ENCODE data around the gene MEPCE. TPM values are rescaled to one million over a fixed set of nuclear protein-coding genes. Genes with fewer than 3 reads are reported as not detected.

The MEPCE gene
- total RNA-seq, 1 experiment from 2014 or later: 70.3 TPM

- H3K27ac ChIP-seq: no peak overlapping the region
- no TSS peak for BruUV-seq (replicated peaks)
- intact Hi-C loops (cut with micrococcal nuclease; ENCODE audit: unreplicated experiment): no loop called here
These were observed 4.1 kb downstream of the MEPCE start for GRCh38 chr7:100433592-100434296.

GRCh38 chr7:100434297-100435144, 4.9 kb downstream of the MEPCE start:
- H3K4me1 ChIP-seq (replicated peaks; ENCODE audit: insufficient read depth): peaks cover 40% of the 10 kb centered on the region
- intact Hi-C loops (cut with micrococcal nuclease; ENCODE audit: unreplicated experiment): no loop called here
- H3K4me3 ChIP-seq: peak overlapping the region; percentile 87
- H3K79me2 ChIP-seq (ENCODE audit: low read depth): peaks cover 61% of the 10 kb centered on the region
- BruUV-seq (replicated peaks): no TSS peak
- TF ChIP-seq EZH2 (IDR thresholded peaks at IDR 0.05; ENCODE audit: low read depth): no peak
- no peak for TF ChIP-seq CTCF (conservative IDR thresholded peaks at IDR 0.05)
- no peaks in the 10 kb centered on the region for H3K9me2 ChIP-seq (ENCODE audit: insufficient read depth)
- peaks cover 59% of the 10 kb centered on the region for H3F3A ChIP-seq (ENCODE audit: insufficient read depth, low read depth)
- no peaks in the 10 kb centered on the region for H3K27me3 ChIP-seq (ENCODE audit: insufficient read depth, low read depth)
- H4K20me1 ChIP-seq (ENCODE audit: insufficient read depth): peaks cover 6% of the 10 kb centered on the region
- peak overlapping the region; percentile 77 for H3K27ac ChIP-seq
- ChIA-PET CTCF (no interaction called here), POLR2A (ENCODE audit: unreplicated experiment) (no interaction called here)
- H3K36me3 ChIP-seq (ENCODE audit: low read depth): peaks cover 26% of the 10 kb centered on the region; the same call in 1 of the 2 replicates
- DNase-seq: no peak
- H3K4me2 ChIP-seq: peak overlapping the region; percentile 96
- no peaks in the 10 kb centered on the region for H3K9me3 ChIP-seq (ENCODE audit: insufficient read depth, low read depth)
- H2AFZ ChIP-seq: no peak overlapping the region

More at GRCh38 chr7:100433592-100434296, 4.1 kb downstream of the MEPCE start:
- no peak for TF ChIP-seq EZH2 (IDR thresholded peaks at IDR 0.05; ENCODE audit: low read depth)
- no peak for TF ChIP-seq CTCF (conservative IDR thresholded peaks at IDR 0.05)
- Histone ChIP-seq H3F3A (ENCODE audit: insufficient read depth, low read depth) (peaks cover 55% of the 10 kb centered on the region), H4K20me1 (ENCODE audit: insufficient read depth) (peaks cover 6% of the 10 kb centered on the region), H3K36me3 (ENCODE audit: low read depth) (peaks cover 26% of the 10 kb centered on the region; the same call in 1 of the 2 replicates), H3K4me3 (peak overlapping the region; percentile 87; the same call in 1 of the 2 replicates), H3K4me1 (replicated peaks; ENCODE audit: insufficient read depth) (peaks cover 40% of the 10 kb centered on the region), H3K27me3 (ENCODE audit: insufficient read depth, low read depth) (no peaks in the 10 kb centered on the region), H3K9me2 (ENCODE audit: insufficient read depth) (no peaks in the 10 kb centered on the region), H3K9me3 (ENCODE audit: insufficient read depth, low read depth) (no peaks in the 10 kb centered on the region), H2AFZ (no peak overlapping the region), H3K4me2 (peak overlapping the region; percentile 96), H3K79me2 (ENCODE audit: low read depth) (peaks cover 61% of the 10 kb centered on the region)
- POLR2A ChIA-PET (ENCODE audit: unreplicated experiment): no interaction called here
- no peak for DNase-seq
- CTCF ChIA-PET: interaction anchor here (0.5 kb wide), 1 partner anchor 295 kb away, joined by 4 read pairs; no protein-coding TSS in a partner anchor

GRCh38 chr7:100435401-100436304, 6.0 kb downstream of the MEPCE start:
- H3K36me3 ChIP-seq (ENCODE audit: low read depth): peaks cover 26% of the 10 kb centered on the region; the same call in 1 of the 2 replicates

More at GRCh38 chr7:100435401-100436304, 6.0 kb downstream of the MEPCE start:
- H3K79me2 ChIP-seq (ENCODE audit: low read depth): peaks cover 52% of the 10 kb centered on the region
- H3K27ac ChIP-seq: peak overlapping the region; percentile 77
- peaks cover 6% of the 10 kb centered on the region for H4K20me1 ChIP-seq (ENCODE audit: insufficient read depth)
- intact Hi-C loops (cut with micrococcal nuclease; ENCODE audit: unreplicated experiment): no loop called here
- no peaks in the 10 kb centered on the region for H3K27me3 ChIP-seq (ENCODE audit: insufficient read depth, low read depth)
- peak overlapping the region; percentile 96 for H3K4me2 ChIP-seq
- H3F3A ChIP-seq (ENCODE audit: insufficient read depth, low read depth): peaks cover 63% of the 10 kb centered on the region
- peak; percentile 44 to 51 for DNase-seq
- H3K9me3 ChIP-seq (ENCODE audit: insufficient read depth, low read depth): no peaks in the 10 kb centered on the region
- BruUV-seq (replicated peaks): TSS peak; percentile 41
- H3K4me3 ChIP-seq: peak overlapping the region; percentile 87
- H3K4me1 ChIP-seq (replicated peaks; ENCODE audit: insufficient read depth): peaks cover 39% of the 10 kb centered on the region
- POLR2A ChIA-PET (ENCODE audit: unreplicated experiment): interaction anchor here (0.6 to 1.0 kb wide), 2 partner anchors 270 to 877 kb away, joined by 3 to 5 read pairs; partner anchors contain the start of genes POP7 and ZNF655
- H3K9me2 ChIP-seq (ENCODE audit: insufficient read depth): no peaks in the 10 kb centered on the region
- peak overlapping the region; percentile 79 for H2AFZ ChIP-seq
- TF ChIP-seq CTCF (conservative IDR thresholded peaks at IDR 0.05) (no peak), EZH2 (IDR thresholded peaks at IDR 0.05; ENCODE audit: low read depth) (no peak)
- CTCF ChIA-PET: no interaction called here
